ENCODE results near the gene TAGLN.
"Not testable (repeated sequence)": the region's sequence is repeated elsewhere in the genome, so short reads cannot be mapped to it uniquely, and the experiment has no call there.

TAGLN gene

DNA sequence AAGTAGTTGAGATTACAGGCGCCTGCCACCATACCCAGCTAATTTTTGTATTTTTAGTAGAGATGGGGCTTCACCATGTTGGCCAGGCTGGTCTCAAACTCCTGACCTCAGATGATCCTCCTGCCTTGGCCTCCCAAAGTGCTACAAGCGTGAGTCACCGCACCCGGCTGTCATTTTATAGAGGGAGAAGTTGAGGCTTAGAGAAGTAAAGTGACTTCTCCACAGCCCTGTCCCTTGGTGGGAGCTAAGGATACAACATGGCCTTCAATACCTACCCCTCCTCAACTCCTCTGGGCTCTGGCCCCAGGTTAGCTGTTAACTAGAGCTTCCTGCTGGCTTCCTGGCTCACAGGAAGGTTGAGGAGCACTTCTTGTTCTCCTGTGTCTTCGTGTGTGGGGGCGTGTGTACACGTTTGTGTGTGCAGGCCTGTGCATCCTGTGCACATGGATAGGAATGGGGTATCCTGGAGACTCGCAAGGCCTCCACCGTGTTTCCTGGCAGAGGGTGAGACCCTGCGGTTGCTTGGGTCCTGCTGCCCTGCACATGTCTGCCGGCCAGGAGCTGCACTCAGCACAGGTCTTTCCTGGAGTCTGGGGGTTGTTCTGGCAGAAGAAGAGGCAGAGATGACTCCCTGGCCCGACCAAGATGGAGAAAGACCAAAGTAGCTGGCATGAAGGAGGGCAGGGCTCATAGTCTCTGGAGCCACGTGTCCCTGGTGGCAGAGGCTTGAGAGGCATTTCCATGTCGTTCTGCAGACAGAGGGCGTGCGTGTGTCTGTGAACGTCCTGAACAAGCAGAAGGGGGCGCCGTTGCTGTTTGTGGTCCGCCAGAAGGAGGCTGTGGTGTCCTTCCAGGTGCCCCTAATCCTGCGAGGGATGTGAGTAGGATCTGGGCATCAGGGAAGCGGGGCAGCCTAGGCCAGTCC lies 18.2 kb upstream of the TAGLN start:
- no peak for FAIRE-seq

DNA sequence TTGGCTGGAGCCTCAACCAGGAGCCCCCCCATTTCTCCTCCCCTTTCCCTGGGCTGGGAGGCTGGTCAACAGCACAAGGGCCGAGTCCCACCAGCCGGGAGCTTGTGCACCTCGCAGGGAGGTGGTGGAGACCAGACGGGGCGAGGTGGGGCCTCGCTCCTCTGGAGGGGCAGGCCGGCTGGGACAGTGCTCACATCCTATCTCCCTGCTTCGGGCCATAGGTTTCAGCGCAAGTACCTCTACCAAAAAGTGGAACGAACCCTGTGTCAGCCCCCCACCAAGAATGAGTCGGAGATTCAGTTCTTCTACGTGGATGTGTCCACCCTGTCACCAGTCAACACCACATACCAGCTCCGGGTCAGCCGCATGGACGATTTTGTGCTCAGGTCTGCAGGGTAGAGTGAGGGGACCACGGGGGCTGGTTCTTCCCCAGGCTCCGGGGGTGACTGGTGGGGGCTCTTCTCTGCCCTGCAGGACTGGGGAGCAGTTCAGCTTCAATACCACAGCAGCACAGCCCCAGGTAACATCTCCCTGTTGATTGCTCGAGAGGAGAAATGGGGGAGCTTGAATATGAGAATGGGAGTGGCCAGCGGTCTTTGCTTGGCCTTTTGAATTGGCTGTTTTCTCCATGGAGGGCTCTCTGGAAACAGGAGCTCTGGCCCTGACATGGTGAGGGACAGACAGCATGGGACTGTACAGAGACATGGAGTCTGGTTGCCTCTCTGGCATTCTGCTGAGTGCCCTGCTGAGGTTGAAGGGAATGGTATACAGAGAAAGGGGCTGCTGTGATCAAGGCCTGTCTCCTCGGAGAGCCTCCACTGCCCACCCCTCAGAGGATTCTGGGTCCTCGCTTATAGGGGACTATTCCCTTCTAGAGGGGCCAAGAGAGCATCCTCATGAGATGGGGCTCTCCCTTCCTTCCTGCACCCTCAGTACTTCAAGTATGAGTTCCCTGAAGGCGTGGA lies 17.3 kb upstream of the TAGLN start:
- no peak for FAIRE-seq

DNA sequence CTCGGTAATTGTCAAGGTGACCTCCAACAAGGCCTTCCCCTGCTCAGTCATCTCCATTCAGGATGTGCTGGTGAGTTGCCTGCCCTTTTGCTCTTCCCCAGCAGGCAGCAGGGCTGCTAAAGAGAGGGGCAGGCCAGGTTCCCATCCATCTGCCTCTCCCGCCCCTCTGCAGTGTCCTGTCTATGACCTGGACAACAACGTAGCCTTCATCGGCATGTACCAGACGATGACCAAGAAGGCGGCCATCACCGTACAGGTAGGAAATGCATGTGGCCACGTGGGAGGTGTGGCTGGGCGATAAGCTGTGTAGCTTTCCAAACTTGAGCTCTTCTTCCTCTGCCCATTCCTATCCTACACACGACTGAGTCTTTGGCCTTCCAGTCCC lies 16.6 kb upstream of the TAGLN start:
- FAIRE-seq = no peak

DNA sequence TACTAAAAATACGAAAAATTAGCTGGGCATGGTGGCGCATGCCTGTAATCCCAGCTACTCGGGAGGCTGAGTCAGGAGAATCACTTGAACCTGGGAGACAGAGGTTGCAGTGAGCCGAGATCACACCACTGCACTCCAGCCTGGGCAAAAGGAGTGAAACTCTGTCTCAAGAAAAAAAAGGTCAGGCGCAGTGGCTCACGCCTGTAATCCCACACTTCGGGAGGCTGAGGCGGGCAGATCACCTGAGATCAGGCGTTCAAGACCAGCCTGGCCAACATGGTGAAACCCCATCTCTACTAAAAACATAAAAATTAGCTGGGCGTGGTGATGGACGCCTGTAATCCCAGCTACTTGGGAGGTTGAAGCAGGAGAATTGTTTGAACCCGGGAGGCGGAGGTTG lies 16.0 kb upstream of the TAGLN start:
- FAIRE-seq = not testable (repeated sequence)

- no peak for FAIRE-seq
These were observed 15.3 kb upstream of the TAGLN start for GRCh38 chr11:117183724-117184349.

GRCh38 chr11:117185736-117186430 lies 13.3 kb upstream of the TAGLN start:
- FAIRE-seq = no peak

DNA sequence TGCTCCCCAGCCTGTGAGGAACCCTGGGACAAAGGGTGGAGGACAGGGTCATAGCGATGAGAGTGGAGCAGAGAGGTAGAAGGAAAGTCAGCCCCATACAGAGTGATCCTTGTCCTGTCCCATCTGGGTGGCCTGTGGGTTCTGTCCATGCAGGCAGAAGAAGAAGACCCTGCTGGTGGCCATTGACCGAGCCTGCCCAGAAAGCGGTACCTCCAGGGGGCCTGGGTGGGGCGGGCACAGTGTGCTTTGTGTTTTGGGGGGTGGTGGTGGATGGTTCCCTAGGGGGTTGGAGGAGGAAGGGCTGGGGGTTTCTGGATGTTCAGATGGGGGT lies 12.8 kb upstream of the TAGLN start:
- FAIRE-seq = no peak

GRCh38 chr11:117187007-117187406 lies 12.2 kb upstream of the TAGLN start:
- no peak for FAIRE-seq

GRCh38 chr11:117187428-117187798 lies 11.8 kb upstream of the TAGLN start:
- no peak for FAIRE-seq

DNA sequence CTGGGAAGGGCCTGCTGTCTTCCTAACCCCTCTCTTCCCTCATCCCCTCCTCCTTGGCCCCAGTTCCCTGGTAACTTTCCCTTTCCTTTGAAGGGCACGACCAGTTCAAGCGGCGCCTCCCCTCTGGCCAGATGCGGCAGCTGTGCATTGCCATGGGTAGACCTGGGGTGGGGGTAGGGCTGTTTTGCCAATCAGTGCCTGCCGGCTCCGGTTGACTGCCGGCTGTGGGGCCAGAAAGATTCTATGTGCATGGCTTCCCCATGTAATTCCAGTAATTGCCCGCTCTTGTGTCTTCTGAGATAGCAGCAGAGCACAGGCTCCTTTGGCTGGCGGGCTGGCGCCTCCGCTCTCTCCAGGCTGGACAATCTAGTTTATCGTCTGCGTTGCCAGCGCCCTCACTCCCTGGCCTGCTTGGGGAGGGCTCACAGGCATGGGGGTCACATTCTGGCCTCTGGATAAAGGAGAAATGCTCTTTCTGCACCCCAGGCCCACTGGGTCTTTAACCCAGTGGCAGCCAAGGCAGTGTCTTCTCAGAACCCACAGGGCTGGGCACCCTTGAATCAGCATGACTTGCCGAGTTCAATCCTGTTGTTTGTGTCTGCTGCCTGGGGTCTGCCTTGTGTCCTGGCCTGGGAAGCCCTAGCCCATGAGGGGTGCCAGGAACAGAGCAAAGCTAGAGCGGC lies 11.2 kb upstream of the TAGLN start:
- no peak for FAIRE-seq

- no peak for FAIRE-seq
These were observed 10.5 kb upstream of the TAGLN start for GRCh38 chr11:117188620-117189081.

- FAIRE-seq = no peak
These were observed 9.8 kb upstream of the TAGLN start for GRCh38 chr11:117189191-117189940.

DNA sequence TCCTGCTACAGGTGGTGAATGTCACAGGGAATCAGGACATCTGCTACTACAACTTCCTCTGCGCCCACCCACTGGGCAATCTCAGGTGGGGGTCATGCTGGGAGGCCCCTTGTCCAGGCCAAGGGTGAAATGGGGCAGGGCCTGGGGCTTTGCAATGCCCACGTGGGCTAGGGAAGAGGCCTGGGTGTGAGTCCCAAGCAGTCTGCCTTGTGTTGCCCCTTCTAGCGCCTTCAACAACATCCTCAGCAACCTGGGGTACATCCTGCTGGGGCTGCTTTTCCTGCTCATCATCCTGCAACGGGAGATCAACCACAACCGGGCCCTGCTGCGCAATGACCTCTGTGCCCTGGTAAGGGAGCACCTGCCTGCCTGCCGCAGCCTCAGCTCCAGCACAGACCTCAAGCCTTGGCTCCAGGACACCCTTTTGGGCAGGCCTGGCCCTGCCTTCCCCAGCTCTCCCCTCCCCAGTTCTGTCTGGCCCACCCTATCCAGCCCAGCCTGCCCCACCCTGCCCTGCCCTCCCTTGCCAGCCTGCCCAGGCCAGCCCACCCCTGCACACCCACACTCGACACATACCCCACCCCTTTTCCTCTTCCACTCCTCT lies 9.1 kb upstream of the TAGLN start:
- no peak for FAIRE-seq

DNA sequence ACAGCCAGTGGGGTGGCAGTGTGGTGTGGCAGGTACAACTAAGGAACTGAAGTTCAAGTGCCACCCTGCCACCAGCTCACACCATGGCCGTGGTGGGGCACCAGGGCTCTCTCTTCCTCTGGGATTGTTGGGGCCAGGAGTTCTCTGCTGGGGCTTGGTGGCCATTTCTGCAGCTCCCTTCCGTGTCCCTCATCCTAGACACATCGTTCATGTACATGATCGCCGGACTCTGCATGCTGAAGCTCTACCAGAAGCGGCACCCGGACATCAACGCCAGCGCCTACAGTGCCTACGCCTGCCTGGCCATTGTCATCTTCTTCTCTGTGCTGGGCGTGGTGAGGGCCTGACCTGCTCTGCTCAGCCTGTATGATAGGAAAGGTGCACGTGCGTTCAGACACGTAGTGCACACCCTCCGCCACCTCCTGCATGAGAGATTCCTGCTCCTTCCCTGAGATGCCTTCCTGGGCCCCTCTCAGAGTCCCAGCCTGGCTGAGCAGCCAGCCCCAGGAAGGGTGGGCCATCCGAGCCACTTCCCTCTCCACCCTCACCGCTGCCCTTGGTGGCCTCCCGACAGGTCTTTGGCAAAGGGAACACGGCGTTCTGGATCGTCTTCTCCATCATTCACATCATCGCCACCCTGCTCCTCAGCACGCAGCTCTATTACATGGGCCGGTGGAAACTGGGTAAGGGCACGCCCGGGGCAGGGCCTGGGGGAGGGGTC lies 7.3 kb upstream of the TAGLN start:
- no peak for FAIRE-seq

DNA sequence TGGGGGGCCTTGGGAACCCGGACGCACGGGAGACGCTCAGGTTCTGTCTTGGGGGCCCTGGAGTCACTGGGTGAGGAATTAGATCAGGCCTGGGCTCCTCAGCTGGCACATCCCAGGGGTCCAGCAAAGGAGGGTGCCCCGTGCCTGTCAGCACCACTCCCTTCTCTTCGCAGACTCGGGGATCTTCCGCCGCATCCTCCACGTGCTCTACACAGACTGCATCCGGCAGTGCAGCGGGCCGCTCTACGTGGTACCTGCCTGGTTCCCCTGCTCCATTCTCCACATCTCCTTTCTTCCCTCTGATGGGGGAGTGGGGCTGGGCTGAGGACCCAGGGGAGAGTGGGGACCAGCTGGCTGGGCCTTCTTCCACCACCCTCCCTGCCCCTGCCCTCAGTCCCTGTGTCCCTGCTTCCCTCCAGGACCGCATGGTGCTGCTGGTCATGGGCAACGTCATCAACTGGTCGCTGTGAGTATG lies 6.7 kb upstream of the TAGLN start:
- FAIRE-seq = no peak

GRCh38 chr11:117193130-117194020 lies 5.8 kb upstream of the TAGLN start:
- FAIRE-seq = no peak

- no peak for FAIRE-seq
These were observed 4.9 kb upstream of the TAGLN start for GRCh38 chr11:117194267-117194666.

DNA sequence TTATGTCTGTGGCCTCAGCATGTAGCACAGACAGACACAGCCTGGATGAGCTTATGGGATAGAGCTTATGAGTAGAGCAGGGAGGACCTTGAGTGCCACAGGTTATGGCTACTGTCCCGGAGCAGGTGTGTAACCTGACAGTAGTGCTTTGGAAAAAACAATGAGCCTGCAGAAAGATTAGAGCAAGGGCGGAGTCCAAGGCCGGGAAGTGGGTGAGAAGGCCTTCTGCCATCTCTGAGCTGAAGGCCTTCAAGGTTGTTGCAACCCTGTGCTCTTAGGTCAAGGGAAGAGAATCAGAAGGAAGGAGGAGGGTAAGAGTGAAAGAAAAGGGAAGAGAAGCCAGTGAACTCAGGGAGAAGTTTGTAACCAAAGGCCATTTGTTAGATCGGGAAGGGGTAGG lies 3.9 kb upstream of the TAGLN start:
- FAIRE-seq = no peak

GRCh38 chr11:117195761-117196160 lies 3.4 kb upstream of the TAGLN start:
- FAIRE-seq = no peak
